Astrocyte of the cerebellum (primary cell): ENCODE data around the gene AAK1.
"Not testable (repeated sequence)": the region's sequence is repeated elsewhere in the genome, so short reads cannot be mapped to it uniquely, and the experiment has no call there.

Source experiments
- DNase-seq: peaks from one replicate; pipeline ENCODE4 v3.0.0-alpha.2; 2011; ENCODE audit warnings: low read depth
- H3K4me3 ChIP-seq: 2 replicates; pipeline ENCODE4 v1.5.1; 2011; ENCODE audit warnings: mild to moderate bottlenecking, low read depth, low read length, moderate library complexity
- CTCF ChIP-seq: IDR thresholded peaks from 2 replicates; pipeline ENCODE4 v1.5.1; 2012; ENCODE audit warnings: low read length, low read depth, moderate library complexity, mild to moderate bottlenecking; ENCODE audit errors: missing control alignments
- in situ Hi-C: cut with HindIII; loops from 2 replicates; pipeline ENCODE4 v1.10.0; 2017; ENCODE audit warnings: low sequenced_read_pairs

AAK1 gene

DNA sequence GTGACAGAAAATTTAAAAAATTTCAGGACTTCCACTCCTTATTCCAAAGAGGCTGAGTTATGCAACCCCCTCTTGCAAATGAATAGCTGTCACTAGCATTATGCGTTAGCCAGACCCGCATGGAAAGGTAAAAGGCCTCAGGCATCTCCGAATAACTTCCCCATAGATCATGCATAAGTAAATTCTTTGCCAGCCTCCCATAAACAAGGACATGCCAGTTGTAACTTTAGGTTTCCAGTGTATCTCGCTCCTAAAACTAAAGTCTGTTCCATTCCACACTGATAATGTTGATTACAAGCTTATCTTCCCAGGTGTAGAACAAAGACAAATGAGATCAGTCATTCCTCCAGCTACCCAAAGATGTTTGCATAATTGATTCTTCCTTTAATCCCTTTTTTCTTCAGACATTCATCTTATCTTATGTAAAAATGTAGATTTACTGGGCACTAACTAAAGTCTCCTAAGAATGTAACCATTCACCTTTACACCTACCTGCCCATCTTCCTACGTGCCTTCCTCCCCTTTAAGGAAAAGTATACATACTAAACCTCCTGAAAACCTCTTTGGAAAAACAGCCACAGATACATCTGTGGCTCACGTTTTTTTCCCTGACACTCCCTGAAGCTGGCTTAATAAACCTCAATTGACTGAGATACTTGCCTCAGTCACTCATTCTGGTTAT lies 192.7 kb downstream of the AAK1 start:
- TF ChIP-seq CTCF = no peak
- no peak for DNase-seq
- H3K4me3 ChIP-seq = no peak overlapping the region
- in situ Hi-C loops = no loop called here

GRCh38 chr2:69449906-69450305 lies 193.6 kb downstream of the AAK1 start:
- no peak for DNase-seq
- TF ChIP-seq CTCF = no peak
- no peak overlapping the region for H3K4me3 ChIP-seq
- in situ Hi-C loops = no loop called here

GRCh38 chr2:69443673-69444072 lies 199.9 kb downstream of the AAK1 start:
- H3K4me3 ChIP-seq, DNase-seq, in situ Hi-C loops: not testable (repeated sequence)

- H3K4me3 ChIP-seq, in situ Hi-C loops, DNase-seq: not testable (repeated sequence)
These were observed 204.0 kb downstream of the AAK1 start for GRCh38 chr2:69439499-69439898.

DNA sequence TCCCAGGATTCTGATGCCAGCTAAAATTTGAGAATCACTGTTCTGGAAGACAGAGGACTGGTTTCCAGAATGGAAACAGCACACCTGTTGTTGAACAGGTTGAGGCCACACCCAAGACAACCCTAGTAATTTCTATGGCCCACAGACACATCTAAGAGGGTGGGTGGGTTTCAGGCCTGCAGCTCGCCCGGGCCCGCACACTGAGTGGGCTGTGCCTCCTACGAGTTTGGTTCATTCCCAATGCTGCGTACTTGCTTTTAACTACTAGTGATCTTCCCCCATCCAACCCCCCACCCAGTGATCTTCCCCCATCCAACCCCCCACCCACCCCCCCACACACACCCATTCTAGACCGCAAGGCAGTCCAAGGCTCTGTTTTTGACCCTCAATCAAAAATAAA lies 205.0 kb downstream of the AAK1 start:
- no peak for DNase-seq
- no peak overlapping the region for H3K4me3 ChIP-seq

GRCh38 chr2:69437751-69438154 lies 205.8 kb downstream of the AAK1 start:
- H3K4me3 ChIP-seq = peak overlapping the region; percentile 69
- no peak for TF ChIP-seq CTCF
- in situ Hi-C loops = no loop called here
- DNase-seq = no peak

More for the DNA sequence above, 205.0 kb downstream of the AAK1 start:
- TF ChIP-seq CTCF = no peak
- in situ Hi-C loops = no loop called here

DNA sequence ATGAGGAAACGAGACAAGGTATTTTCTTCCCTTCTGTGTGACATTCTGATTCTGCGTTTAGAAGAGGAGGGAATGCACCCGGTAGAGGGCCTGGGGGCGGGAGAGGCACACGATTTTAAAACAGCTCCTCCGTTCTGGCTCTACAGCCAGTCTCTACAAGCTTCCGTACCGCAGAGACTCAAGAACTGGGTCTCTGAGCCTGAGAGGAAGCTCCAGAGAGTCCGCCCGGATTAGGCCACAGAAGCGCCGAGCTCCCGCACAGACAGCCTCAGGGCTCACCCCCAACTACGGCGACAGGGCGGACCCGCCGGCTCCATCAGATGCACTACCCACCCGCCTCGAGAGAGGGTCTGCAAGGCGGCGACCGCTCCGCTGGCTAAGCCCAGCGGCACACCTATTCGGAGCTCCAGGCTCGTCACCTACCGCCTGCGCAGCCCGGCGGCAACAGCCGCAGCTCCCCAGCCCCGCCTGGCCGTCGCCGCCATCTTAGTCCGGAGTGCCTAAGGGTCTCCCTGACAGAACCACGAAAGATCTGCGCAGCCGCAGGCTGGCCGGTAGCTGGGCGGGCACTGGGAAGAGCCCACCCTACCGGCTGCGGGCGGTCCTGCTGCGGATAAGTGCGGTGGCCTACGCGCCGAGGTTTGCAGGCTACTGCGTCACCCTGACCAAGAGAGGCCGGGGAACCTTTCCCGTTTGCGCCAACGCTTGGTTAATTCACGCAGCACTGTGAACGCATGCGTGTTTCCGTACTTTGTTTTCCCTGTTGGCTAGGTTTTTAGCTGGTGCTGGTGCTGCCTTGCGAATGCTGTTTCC lies 206.4 kb downstream of the AAK1 start, which contains the start of gene NFU1:
Gene NFU1, minus strand, starts transcription at position 498 of the 813 bp plus-strand sequence. Its CDS starts 13 bp downstream, at position 485.
- DNase-seq = peak; percentile 94
- in situ Hi-C loops = no loop called here
- peak within 1 kb of the TSS; percentile 69 for H3K4me3 ChIP-seq
- TF ChIP-seq CTCF = peak; percentile 57
